CD14-positive monocyte (primary cell): ENCODE data around the gene NKAIN2. TPM values are rescaled to one million over a fixed set of nuclear protein-coding genes. Genes with fewer than 3 reads are reported as not detected.
"Not testable (repeated sequence)": the region's sequence is repeated elsewhere in the genome, so short reads cannot be mapped to it uniquely, and the experiment has no call there.

Source experiments
- DNase-seq, 3 donors: peaks; one replicate each; pipeline ENCODE4 v3.0.0-alpha.2; 2011 to 2022
- H2AFZ ChIP-seq: 2 replicates; pipeline ENCODE4 v1.6.0; 2012; ENCODE audit warnings: mild to moderate bottlenecking, low read depth, low read length, inconsistent platforms; ENCODE audit not compliant: insufficient read depth, poor library complexity, severe bottlenecking
- H3K27ac ChIP-seq, 2 donors: 1 replicate in 1 of 2; 2 replicates in 1 of 2; pipeline ENCODE4 v1.5.1; 2012 to 2013; ENCODE audit warnings: low read length in 2 of 2, control low read depth in 1 of 2, inconsistent platforms in 1 of 2, low read depth in 1 of 2, mild to moderate bottlenecking in 1 of 2
- H3K27me3 ChIP-seq, 2 donors: one replicate each; pipeline versions ENCODE4 v1.6.0 to v1.6.1; 2011 to 2013; ENCODE audit warnings: low read length in 2 of 2; ENCODE audit not compliant: control insufficient read depth in 2 of 2, insufficient read depth in 2 of 2
- H3K36me3 ChIP-seq, 2 donors: replicated peaks in 1 of 2; 1 replicate in 1 of 2; 2 replicates in 1 of 2; pipeline versions ENCODE4 v1.5.1 to v1.6.1; 2012 to 2013; ENCODE audit warnings: low read length in 2 of 2, control low read depth in 1 of 2, inconsistent platforms in 1 of 2, mild to moderate bottlenecking in 1 of 2; ENCODE audit not compliant: insufficient read depth in 2 of 2, control insufficient read depth in 1 of 2
- H3K4me1 ChIP-seq, 2 donors: 1 replicate in 1 of 2; 2 replicates in 1 of 2; pipeline versions ENCODE4 v1.5.1 to v1.6.1; 2012 to 2013; ENCODE audit warnings: low read length in 2 of 2, control low read depth in 1 of 2, inconsistent platforms in 1 of 2, mild to moderate bottlenecking in 1 of 2, moderate library complexity in 1 of 2; ENCODE audit not compliant: insufficient read depth in 2 of 2, control insufficient read depth in 1 of 2
- H3K4me2 ChIP-seq: replicated peaks from 2 replicates; pipeline ENCODE3; 2012; ENCODE audit warnings: low read length, moderate library complexity, mild to moderate bottlenecking; ENCODE audit not compliant: poor library complexity, severe bottlenecking; ENCODE audit errors: extremely low read depth
- H3K4me3 ChIP-seq, 3 experiments: fragments of 200-600 bp in 1 of 3; sonication (generic) in 1 of 3; replicated peaks in 1 of 3; 1 replicate in 2 of 3; 2 replicates in 1 of 3; pipeline ENCODE4 v1.5.1; 2011 to 2013; ENCODE audit warnings: low read length in 3 of 3, mild to moderate bottlenecking in 3 of 3, control low read depth in 2 of 3, low read depth in 2 of 3, inconsistent platforms in 1 of 3, moderate library complexity in 1 of 3
- H3K79me2 ChIP-seq: 2 replicates; pipeline ENCODE4 v1.6.0; 2012; ENCODE audit warnings: mild to moderate bottlenecking, control low read depth, inconsistent platforms, low read length, moderate library complexity; ENCODE audit not compliant: insufficient read depth
- H3K9ac ChIP-seq: 2 replicates; pipeline ENCODE4 v1.6.0; 2017; ENCODE audit warnings: low read length, mild to moderate bottlenecking; ENCODE audit not compliant: insufficient read depth, poor library complexity, severe bottlenecking
- H3K9me3 ChIP-seq, 2 donors: replicated peaks in 1 of 2; 1 replicate in 1 of 2; 2 replicates in 1 of 2; pipeline versions ENCODE4 v1.5.1 to v1.6.1; 2012 to 2013; ENCODE audit warnings: low read length in 2 of 2, control low read depth in 1 of 2; ENCODE audit not compliant: control insufficient read depth in 1 of 2, insufficient read depth in 1 of 2
- H4K20me1 ChIP-seq: 2 replicates; pipeline ENCODE4 v1.6.0; 2012; ENCODE audit warnings: mild to moderate bottlenecking, low read length, control low read depth, moderate library complexity; ENCODE audit not compliant: insufficient read depth
- H3K27ac Mint-ChIP-seq, 7 donors: one replicate each; pipeline ENCODE4 v1.8.0; 2020; ENCODE audit warnings: mild to moderate bottlenecking in 7 of 7, mixed read lengths in 7 of 7, moderate library complexity in 6 of 7, inconsistent platforms in 2 of 7
- H3K27me3 Mint-ChIP-seq, 3 donors: one replicate each; pipeline ENCODE4 v1.8.0; 2021 to 2022; ENCODE audit warnings: low read depth in 3 of 3, mild to moderate bottlenecking in 3 of 3, mixed read lengths in 3 of 3, moderate library complexity in 3 of 3, inconsistent platforms in 1 of 3
- H3K36me3 Mint-ChIP-seq, 2 donors: one replicate each; pipeline ENCODE4 v1.8.0; 2020; ENCODE audit warnings: mixed read lengths in 2 of 2, inconsistent platforms in 1 of 2, mild to moderate bottlenecking in 1 of 2
- H3K4me1 Mint-ChIP-seq: one replicate; pipeline ENCODE4 v1.8.0; 2020; ENCODE audit warnings: mild to moderate bottlenecking, mixed read lengths
- H3K4me3 Mint-ChIP-seq, 2 donors: one replicate each; pipeline ENCODE4 v1.8.0; 2020; ENCODE audit warnings: mild to moderate bottlenecking in 2 of 2, mixed read lengths in 2 of 2, moderate library complexity in 1 of 2
- H3K9me3 Mint-ChIP-seq, 7 donors: one replicate each; pipeline ENCODE4 v1.8.0; 2020 to 2022; ENCODE audit warnings: mixed read lengths in 7 of 7, mild to moderate bottlenecking in 6 of 7, moderate library complexity in 6 of 7, inconsistent platforms in 2 of 7
- WGBS: methylation state at CpG from one replicate; pipeline ENCODE4 v1.1.5; 2013; ENCODE audit warnings: missing lambda C conversion rate; ENCODE audit not compliant: insufficient coverage; 5-methylcytosine and 5-hydroxymethylcytosine counted together
- intact Hi-C, 2 donors: fragments of 100-400 bp; cut with micrococcal nuclease; formaldehyde crosslinking; loops; one replicate each; pipeline versions ENCODE4 v1.15.0 to v1.15.1; 2023
- polyA plus RNA-seq, 3 donors: library from polyadenylated mRNA; depleted of rRNA in 1 of 3; unstranded in 2 of 3; stranded (reverse) in 1 of 3; fragments of 300-500 nt in 2 of 3; fragments of >200 nt in 1 of 3; fragmentation: Illumina TruSeq in 2 of 3; gene quantifications; 1 replicate in 2 of 3; 2 replicates in 1 of 3; pipeline ENCODE4 v1.2.3, GENCODE V29; 2012 to 2021
- TF ChIP-seq, protein P1 (sequence below): fragments of 200-600 bp; IDR thresholded peaks from one replicate; pipeline ENCODE4 v1.8.0; 2022; ENCODE audit warnings: antibody characterized with exemption, mild to moderate bottlenecking

Gene NKAIN2
- polyA plus RNA-seq, 3 donors = not detected

DNA sequence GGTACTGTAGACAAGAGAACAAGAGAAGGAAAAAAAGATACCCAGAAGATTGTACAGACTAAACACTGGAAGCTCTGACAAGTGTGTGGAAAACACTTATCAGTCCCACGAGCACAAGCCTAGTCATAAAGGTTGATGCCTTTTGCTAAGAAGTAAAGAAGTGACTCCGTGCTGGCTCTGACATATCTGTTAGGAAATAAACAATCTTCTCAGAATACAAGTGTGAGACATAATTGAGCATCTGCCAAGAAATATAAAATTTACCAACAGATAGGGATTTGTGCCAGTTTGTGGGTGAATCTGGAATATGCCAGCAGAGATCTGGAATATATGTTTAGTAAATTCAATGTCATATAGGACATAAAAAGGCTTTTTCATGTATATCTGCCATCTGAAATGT, 899.9 kb downstream of the NKAIN2 start:
- no peaks in the 10 kb centered on the region for H3K27me3 ChIP-seq
- Mint-ChIP-seq H3K4me3 (no peak overlapping the region), H3K9me3 (peaks cover 0 to 1% (median 0%) of the 10 kb centered on the region in 7 donors), H3K27me3 (no peaks in the 10 kb centered on the region), H3K4me1 (no peaks in the 10 kb centered on the region), H3K27ac (no peak overlapping the region), H3K36me3 (no peaks in the 10 kb centered on the region)
- H3K79me2 ChIP-seq = no peaks in the 10 kb centered on the region
- H3K36me3 ChIP-seq = no peaks in the 10 kb centered on the region
- no peak overlapping the region for H3K4me3 ChIP-seq
- H3K27ac ChIP-seq = no peak overlapping the region
- H2AFZ ChIP-seq = no peak overlapping the region
- no peak overlapping the region for H3K9ac ChIP-seq
- TF ChIP-seq, protein P1, sequence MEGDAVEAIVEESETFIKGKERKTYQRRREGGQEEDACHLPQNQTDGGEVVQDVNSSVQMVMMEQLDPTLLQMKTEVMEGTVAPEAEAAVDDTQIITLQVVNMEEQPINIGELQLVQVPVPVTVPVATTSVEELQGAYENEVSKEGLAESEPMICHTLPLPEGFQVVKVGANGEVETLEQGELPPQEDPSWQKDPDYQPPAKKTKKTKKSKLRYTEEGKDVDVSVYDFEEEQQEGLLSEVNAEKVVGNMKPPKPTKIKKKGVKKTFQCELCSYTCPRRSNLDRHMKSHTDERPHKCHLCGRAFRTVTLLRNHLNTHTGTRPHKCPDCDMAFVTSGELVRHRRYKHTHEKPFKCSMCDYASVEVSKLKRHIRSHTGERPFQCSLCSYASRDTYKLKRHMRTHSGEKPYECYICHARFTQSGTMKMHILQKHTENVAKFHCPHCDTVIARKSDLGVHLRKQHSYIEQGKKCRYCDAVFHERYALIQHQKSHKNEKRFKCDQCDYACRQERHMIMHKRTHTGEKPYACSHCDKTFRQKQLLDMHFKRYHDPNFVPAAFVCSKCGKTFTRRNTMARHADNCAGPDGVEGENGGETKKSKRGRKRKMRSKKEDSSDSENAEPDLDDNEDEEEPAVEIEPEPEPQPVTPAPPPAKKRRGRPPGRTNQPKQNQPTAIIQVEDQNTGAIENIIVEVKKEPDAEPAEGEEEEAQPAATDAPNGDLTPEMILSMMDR = no peak
- H3K9me3 ChIP-seq = peaks cover 0 to 7% of the 10 kb centered on the region in 2 donors
- H4K20me1 ChIP-seq = no peaks in the 10 kb centered on the region
- intact Hi-C loops = no loop called here
- no peak overlapping the region for H3K4me2 ChIP-seq
- no peaks in the 10 kb centered on the region for H3K4me1 ChIP-seq
- no peak for DNase-seq
- WGBS = 100% methylated on average over 1 of the region's 2 CpGs

DNA sequence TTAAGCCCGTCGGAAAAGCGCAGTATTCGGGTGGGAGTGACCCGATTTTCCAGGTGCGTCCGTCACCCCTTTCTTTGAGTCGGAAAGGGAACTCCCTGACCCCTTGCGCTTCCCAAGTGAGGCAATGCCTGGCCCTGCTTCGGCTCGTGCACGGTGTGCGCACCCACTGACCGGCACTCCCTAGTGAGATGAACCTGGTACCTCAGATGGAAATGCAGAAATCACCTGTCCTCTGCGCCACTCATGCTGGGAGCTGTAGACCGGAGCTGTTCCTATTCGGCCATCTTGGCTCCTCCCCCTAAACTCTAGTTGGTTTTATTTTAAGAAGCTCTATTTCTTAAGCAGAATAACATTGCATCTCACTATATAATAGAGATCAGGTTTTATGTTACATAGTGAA, 908.9 kb downstream of the NKAIN2 start:
- H3K27ac ChIP-seq, H3K4me1 Mint-ChIP-seq, H3K27ac Mint-ChIP-seq, intact Hi-C loops, H3K9me3 Mint-ChIP-seq, H3K4me3 ChIP-seq, H3K4me2 ChIP-seq, H3K36me3 Mint-ChIP-seq, H3K79me2 ChIP-seq, H3K27me3 ChIP-seq, H3K27me3 Mint-ChIP-seq, H3K4me1 ChIP-seq, H3K9ac ChIP-seq, H2AFZ ChIP-seq, H4K20me1 ChIP-seq, H3K4me3 Mint-ChIP-seq, H3K9me3 ChIP-seq, DNase-seq, H3K36me3 ChIP-seq: not testable (repeated sequence)
- 98% methylated on average over 14 of the region's 17 CpGs for WGBS
